ENCODE results near the gene WDFY2. TPM values are rescaled to one million over a fixed set of nuclear protein-coding genes. Genes with fewer than 3 reads are reported as not detected.

WDFY2 gene
- total RNA-seq, 1 donor from 2014 or later: 16.2 TPM

DNA sequence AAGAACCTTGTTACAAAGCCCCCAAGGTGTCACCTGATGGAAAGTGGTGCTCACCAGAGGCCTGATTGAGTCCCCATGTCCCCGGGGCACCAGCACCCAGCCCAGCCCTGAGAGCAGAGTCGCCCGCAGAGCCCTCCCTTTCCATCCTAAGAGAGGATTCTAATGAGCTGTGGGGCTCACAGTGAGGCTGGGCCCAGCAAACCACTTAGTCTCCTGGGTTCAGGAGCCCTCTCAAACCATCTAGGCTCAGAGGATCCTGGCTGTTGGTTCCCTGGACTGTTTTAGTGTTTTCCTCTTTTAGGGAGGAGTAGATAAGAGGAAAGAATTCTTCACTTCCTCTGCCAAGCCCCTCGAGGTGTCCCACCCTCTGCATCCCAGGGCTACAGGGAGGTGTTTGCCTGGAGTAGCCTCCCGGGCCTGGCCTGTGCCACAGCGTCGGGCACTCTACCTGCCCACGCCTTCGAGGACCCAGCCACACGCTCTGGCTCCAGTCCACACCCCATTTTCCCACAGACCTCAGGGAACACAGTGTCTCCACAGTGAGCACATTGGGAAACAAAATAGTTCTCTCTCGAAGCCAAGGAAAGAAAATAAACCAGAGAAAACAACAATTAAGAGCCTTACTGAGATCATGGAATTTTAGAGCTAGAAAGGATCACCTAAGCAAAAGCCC is 185.3 kb downstream of the WDFY2 start:
- peaks cover 21% of the 10 kb centered on the region for H3K36me3 Mint-ChIP-seq (ENCODE audit: low read depth, unreplicated experiment)
- Histone ChIP-seq H3K27me3 (ENCODE audit: insufficient read depth, low read length) (no peaks in the 10 kb centered on the region), H3K27ac (ENCODE audit: low read depth, low read length) (no peak overlapping the region), H3K36me3 (ENCODE audit: insufficient read depth, low read length) (no peaks in the 10 kb centered on the region), H2AFZ (ENCODE audit: low read depth, low read length) (no peak overlapping the region), H3K9ac (ENCODE audit: low read length) (no peak overlapping the region), H3K9me3 (ENCODE audit: insufficient read depth, low read depth, low read length) (no peaks in the 10 kb centered on the region), H3K4me1 (ENCODE audit: insufficient read depth, low read length) (peaks cover 6% of the 10 kb centered on the region), H3K4me2 (ENCODE audit: low read length) (no peak overlapping the region), H3K79me2 (ENCODE audit: insufficient read depth, low read length) (no peaks in the 10 kb centered on the region), H3K4me3 (ENCODE audit: insufficient read depth, low read depth, low read length) (no peak overlapping the region), H4K20me1 (ENCODE audit: insufficient read depth, low read length) (no peaks in the 10 kb centered on the region)
- no peak for TF ChIP-seq EZH2 (IDR thresholded peaks at IDR 0.05; ENCODE audit: insufficient read depth, low read length)
- TF ChIP-seq, protein P1, sequence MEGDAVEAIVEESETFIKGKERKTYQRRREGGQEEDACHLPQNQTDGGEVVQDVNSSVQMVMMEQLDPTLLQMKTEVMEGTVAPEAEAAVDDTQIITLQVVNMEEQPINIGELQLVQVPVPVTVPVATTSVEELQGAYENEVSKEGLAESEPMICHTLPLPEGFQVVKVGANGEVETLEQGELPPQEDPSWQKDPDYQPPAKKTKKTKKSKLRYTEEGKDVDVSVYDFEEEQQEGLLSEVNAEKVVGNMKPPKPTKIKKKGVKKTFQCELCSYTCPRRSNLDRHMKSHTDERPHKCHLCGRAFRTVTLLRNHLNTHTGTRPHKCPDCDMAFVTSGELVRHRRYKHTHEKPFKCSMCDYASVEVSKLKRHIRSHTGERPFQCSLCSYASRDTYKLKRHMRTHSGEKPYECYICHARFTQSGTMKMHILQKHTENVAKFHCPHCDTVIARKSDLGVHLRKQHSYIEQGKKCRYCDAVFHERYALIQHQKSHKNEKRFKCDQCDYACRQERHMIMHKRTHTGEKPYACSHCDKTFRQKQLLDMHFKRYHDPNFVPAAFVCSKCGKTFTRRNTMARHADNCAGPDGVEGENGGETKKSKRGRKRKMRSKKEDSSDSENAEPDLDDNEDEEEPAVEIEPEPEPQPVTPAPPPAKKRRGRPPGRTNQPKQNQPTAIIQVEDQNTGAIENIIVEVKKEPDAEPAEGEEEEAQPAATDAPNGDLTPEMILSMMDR (IDR thresholded peaks at IDR 0.05; ENCODE audit: insufficient read depth, low read depth, low read length): no peak
- FAIRE-seq (no peak), DNase-seq (ENCODE audit: low read depth) (no peak)
- no peak overlapping the region for H3K4me3 Mint-ChIP-seq (ENCODE audit: unreplicated experiment)
- no peaks in the 10 kb centered on the region for H3K9me3 Mint-ChIP-seq (ENCODE audit: unreplicated experiment)
- H3K4me1 Mint-ChIP-seq (ENCODE audit: low read depth, unreplicated experiment): peaks cover 14% of the 10 kb centered on the region
- H3K27ac Mint-ChIP-seq (ENCODE audit: unreplicated experiment): no peak overlapping the region
- peaks cover 2% of the 10 kb centered on the region for H3K27me3 Mint-ChIP-seq (ENCODE audit: low read depth, unreplicated experiment)

DNA sequence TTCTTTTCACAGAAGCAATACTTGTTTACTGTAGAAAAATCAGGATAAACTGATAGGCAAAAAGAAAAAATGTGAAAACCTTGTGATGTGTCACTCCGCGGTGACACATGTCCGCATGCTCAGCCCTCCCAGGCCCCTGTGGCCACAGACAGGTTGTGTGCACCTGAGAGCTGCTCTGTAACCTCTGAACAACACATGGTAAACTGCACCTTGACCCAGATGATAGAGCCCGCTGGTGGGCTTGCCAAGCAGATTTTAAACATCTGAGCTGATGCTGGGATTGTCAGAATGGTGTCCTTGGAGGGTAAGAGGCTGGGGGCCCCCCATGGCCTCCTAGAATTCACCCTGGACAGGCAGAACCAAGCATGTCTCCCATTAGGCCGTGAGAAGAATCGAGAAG is 185.9 kb downstream of the WDFY2 start:
- no peak for DNase-seq (ENCODE audit: low read depth)
- H3K36me3 ChIP-seq (ENCODE audit: insufficient read depth, low read length): no peaks in the 10 kb centered on the region
- H3K27ac ChIP-seq (ENCODE audit: low read depth, low read length): no peak overlapping the region
- H3K9ac ChIP-seq (ENCODE audit: low read length): no peak overlapping the region
- H3K4me3 ChIP-seq (ENCODE audit: insufficient read depth, low read depth, low read length): no peak overlapping the region
- no peak for TF ChIP-seq EZH2 (IDR thresholded peaks at IDR 0.05; ENCODE audit: insufficient read depth, low read length)
- TF ChIP-seq, protein P1 (IDR thresholded peaks at IDR 0.05; ENCODE audit: insufficient read depth, low read depth, low read length): no peak
- H3K4me2 ChIP-seq (ENCODE audit: low read length): no peak overlapping the region
- H2AFZ ChIP-seq (ENCODE audit: low read depth, low read length): no peak overlapping the region
- H3K27me3 Mint-ChIP-seq (ENCODE audit: low read depth, unreplicated experiment): peaks cover 2% of the 10 kb centered on the region
- no peak for FAIRE-seq
- H3K9me3 Mint-ChIP-seq (ENCODE audit: unreplicated experiment): no peaks in the 10 kb centered on the region
- H3K4me1 ChIP-seq (ENCODE audit: insufficient read depth, low read length): peaks cover under 1% of the 10 kb centered on the region
- no peaks in the 10 kb centered on the region for H3K9me3 ChIP-seq (ENCODE audit: insufficient read depth, low read depth, low read length)
- H3K79me2 ChIP-seq (ENCODE audit: insufficient read depth, low read length): no peaks in the 10 kb centered on the region
- no peak overlapping the region for H3K4me3 Mint-ChIP-seq (ENCODE audit: unreplicated experiment)
- no peak overlapping the region for H3K27ac Mint-ChIP-seq (ENCODE audit: unreplicated experiment)
- H4K20me1 ChIP-seq (ENCODE audit: insufficient read depth, low read length): no peaks in the 10 kb centered on the region
- H3K27me3 ChIP-seq (ENCODE audit: insufficient read depth, low read length): no peaks in the 10 kb centered on the region
- peaks cover 21% of the 10 kb centered on the region for H3K36me3 Mint-ChIP-seq (ENCODE audit: low read depth, unreplicated experiment)
- peaks cover 8% of the 10 kb centered on the region for H3K4me1 Mint-ChIP-seq (ENCODE audit: low read depth, unreplicated experiment)

DNA sequence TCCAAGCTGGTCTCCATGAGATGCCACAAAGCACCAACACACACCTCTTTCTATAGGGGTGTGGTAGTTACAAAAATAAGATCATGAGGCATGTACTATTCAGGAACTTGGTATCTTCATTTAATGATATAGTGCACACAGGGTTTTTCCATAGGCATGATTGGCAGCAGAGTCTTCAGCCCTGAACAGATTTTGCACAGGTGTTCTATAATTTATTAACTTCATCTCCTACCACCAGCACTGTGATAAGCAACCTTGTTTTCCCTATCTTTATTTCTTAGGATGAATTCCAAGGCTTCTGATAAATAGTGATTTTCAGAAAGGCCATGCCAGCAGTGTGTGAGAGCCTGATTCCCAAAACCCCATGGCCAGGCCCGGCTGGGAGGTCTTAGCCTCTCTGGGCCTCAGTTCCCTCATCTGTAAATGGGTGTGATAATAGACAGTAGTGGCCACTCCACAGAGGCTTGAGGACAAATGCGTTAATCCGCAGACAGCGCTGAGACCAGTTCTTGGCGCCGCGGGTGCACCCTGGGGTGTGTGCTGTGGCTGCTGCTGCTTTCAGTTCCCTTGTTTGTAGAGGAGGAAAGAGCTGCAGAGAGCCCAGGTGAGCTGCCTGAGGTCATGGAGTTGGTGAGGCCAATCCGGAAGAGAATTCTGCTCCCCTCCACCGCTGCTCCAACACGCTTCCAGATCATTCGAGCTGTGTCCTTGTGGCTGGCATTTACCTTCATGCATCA is 186.6 kb downstream of the WDFY2 start:
- H3K4me3 Mint-ChIP-seq (ENCODE audit: unreplicated experiment): no peak overlapping the region
- TF ChIP-seq EZH2 (IDR thresholded peaks at IDR 0.05; ENCODE audit: insufficient read depth, low read length): no peak
- TF ChIP-seq, protein P1 (IDR thresholded peaks at IDR 0.05; ENCODE audit: insufficient read depth, low read depth, low read length): no peak
- H3K36me3 ChIP-seq (ENCODE audit: insufficient read depth, low read length): no peaks in the 10 kb centered on the region

More for the DNA sequence above, 186.6 kb downstream of the WDFY2 start:
- Histone ChIP-seq H3K4me3 (ENCODE audit: insufficient read depth, low read depth, low read length) (no peak overlapping the region), H3K4me2 (ENCODE audit: low read length) (no peak overlapping the region), H3K27ac (ENCODE audit: low read depth, low read length) (no peak overlapping the region), H3K27me3 (ENCODE audit: insufficient read depth, low read length) (no peaks in the 10 kb centered on the region), H4K20me1 (ENCODE audit: insufficient read depth, low read length) (no peaks in the 10 kb centered on the region), H3K79me2 (ENCODE audit: insufficient read depth, low read length) (no peaks in the 10 kb centered on the region), H3K9me3 (ENCODE audit: insufficient read depth, low read depth, low read length) (no peaks in the 10 kb centered on the region), H3K9ac (ENCODE audit: low read length) (no peak overlapping the region), H2AFZ (ENCODE audit: low read depth, low read length) (no peak overlapping the region), H3K4me1 (ENCODE audit: insufficient read depth, low read length) (no peaks in the 10 kb centered on the region)
- Mint-ChIP-seq H3K9me3 (ENCODE audit: unreplicated experiment) (no peaks in the 10 kb centered on the region), H3K27me3 (ENCODE audit: low read depth, unreplicated experiment) (peaks cover 2% of the 10 kb centered on the region), H3K36me3 (ENCODE audit: low read depth, unreplicated experiment) (peaks cover 19% of the 10 kb centered on the region), H3K27ac (ENCODE audit: unreplicated experiment) (no peak overlapping the region), H3K4me1 (ENCODE audit: low read depth, unreplicated experiment) (peaks cover 3% of the 10 kb centered on the region)
- no peak for FAIRE-seq
- DNase-seq (ENCODE audit: low read depth): no peak
